ENCODE results near the gene CNFN. TPM values are rescaled to one million over a fixed set of nuclear protein-coding genes. Genes with fewer than 3 reads are reported as not detected.

Gene CNFN
- total and polyA plus RNA-seq, 2 experiments from 2014 or later, result 6.7 to 54.5 TPM

DNA sequence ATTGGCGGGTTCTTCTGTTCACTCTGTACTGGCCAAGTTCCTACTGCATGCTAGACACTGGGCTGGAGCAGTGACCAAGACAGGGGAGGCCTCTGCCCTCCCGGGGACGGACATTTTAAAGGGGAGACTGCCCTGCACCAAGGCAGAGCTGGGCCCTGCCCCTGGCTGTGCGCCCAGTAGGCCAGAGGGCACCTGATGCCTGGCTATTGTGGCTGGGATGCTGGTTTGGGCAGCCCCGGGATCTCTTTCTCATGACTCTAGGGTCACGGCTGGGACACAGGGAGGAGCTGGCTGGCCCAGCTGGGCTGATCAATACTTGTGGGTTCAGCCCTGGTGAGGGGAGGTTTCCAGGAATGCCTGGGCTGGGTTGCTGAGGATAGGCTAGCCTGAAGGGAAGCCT lies 19.4 kb upstream of the CNFN start:
- no peak for ATAC-seq
- peaks cover 72% of the 10 kb centered on the region for H3K27me3 Mint-ChIP-seq (ENCODE audit: insufficient read depth, low read depth, poor library complexity)
- H3K27ac ChIP-seq (ENCODE audit: low read depth), result no peak overlapping the region

More for the DNA sequence above, 19.4 kb upstream of the CNFN start:
- Histone ChIP-seq H3K36me3 (ENCODE audit: insufficient read depth) (no peaks in the 10 kb centered on the region), H3K4me1 (ENCODE audit: insufficient read depth) (no peaks in the 10 kb centered on the region), H4K20me1 (replicated peaks; ENCODE audit: insufficient read depth) (peaks cover 8% of the 10 kb centered on the region), H3F3A (replicated peaks; ENCODE audit: low read depth) (no peaks in the 10 kb centered on the region), H3K9me2 (ENCODE audit: insufficient read depth) (no peaks in the 10 kb centered on the region), H3K4me3 (no peak overlapping the region), H3K27me3 (ENCODE audit: insufficient read depth) (peaks cover 8% of the 10 kb centered on the region), H3K79me2 (replicated peaks; ENCODE audit: insufficient read depth) (no peaks in the 10 kb centered on the region), H3K4me2 (no peak overlapping the region), H2AFZ (no peak overlapping the region)
- Mint-ChIP-seq H3K27ac (no peak overlapping the region), H3K9me3 (no peaks in the 10 kb centered on the region; the same call in 1 of the 3 replicates), H3K4me1 (peaks cover 19% of the 10 kb centered on the region), H3K4me3 (no peak overlapping the region), H3K36me3 (ENCODE audit: low read depth) (peaks cover 39% of the 10 kb centered on the region)
- TF ChIP-seq, protein P1, sequence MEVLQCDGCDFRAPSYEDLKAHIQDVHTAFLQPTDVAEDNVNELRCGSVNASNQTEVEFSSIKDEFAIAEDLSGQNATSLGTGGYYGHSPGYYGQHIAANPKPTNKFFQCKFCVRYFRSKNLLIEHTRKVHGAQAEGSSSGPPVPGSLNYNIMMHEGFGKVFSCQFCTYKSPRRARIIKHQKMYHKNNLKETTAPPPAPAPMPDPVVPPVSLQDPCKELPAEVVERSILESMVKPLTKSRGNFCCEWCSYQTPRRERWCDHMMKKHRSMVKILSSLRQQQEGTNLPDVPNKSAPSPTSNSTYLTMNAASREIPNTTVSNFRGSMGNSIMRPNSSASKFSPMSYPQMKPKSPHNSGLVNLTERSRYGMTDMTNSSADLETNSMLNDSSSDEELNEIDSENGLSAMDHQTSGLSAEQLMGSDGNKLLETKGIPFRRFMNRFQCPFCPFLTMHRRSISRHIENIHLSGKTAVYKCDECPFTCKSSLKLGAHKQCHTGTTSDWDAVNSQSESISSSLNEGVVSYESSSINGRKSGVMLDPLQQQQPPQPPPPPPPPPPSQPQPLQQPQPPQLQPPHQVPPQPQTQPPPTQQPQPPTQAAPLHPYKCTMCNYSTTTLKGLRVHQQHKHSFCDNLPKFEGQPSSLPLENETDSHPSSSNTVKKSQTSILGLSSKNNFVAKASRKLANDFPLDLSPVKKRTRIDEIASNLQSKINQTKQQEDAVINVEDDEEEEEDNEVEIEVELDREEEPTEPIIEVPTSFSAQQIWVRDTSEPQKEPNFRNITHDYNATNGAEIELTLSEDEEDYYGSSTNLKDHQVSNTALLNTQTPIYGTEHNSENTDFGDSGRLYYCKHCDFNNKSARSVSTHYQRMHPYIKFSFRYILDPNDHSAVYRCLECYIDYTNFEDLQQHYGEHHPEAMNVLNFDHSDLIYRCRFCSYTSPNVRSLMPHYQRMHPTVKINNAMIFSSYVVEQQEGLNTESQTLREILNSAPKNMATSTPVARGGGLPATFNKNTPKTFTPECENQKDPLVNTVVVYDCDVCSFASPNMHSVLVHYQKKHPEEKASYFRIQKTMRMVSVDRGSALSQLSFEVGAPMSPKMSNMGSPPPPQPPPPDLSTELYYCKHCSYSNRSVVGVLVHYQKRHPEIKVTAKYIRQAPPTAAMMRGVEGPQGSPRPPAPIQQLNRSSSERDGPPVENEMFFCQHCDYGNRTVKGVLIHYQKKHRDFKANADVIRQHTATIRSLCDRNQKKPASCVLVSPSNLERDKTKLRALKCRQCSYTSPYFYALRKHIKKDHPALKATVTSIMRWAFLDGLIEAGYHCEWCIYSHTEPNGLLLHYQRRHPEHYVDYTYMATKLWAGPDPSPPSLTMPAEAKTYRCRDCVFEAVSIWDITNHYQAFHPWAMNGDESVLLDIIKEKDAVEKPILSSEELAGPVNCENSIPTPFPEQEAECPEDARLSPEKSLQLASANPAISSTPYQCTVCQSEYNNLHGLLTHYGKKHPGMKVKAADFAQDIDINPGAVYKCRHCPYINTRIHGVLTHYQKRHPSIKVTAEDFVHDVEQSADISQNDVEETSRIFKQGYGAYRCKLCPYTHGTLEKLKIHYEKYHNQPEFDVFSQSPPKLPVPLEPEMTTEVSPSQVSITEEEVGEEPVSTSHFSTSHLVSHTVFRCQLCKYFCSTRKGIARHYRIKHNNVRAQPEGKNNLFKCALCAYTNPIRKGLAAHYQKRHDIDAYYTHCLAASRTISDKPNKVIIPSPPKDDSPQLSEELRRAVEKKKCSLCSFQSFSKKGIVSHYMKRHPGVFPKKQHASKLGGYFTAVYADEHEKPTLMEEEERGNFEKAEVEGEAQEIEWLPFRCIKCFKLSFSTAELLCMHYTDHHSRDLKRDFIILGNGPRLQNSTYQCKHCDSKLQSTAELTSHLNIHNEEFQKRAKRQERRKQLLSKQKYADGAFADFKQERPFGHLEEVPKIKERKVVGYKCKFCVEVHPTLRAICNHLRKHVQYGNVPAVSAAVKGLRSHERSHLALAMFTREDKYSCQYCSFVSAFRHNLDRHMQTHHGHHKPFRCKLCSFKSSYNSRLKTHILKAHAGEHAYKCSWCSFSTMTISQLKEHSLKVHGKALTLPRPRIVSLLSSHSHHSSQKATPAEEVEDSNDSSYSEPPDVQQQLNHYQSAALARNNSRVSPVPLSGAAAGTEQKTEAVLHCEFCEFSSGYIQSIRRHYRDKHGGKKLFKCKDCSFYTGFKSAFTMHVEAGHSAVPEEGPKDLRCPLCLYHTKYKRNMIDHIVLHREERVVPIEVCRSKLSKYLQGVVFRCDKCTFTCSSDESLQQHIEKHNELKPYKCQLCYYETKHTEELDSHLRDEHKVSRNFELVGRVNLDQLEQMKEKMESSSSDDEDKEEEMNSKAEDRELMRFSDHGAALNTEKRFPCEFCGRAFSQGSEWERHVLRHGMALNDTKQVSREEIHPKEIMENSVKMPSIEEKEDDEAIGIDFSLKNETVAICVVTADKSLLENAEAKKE (CRISPR knock-in tag; IDR thresholded peaks at IDR 0.05), result no peak
- TF ChIP-seq EZH2 (IDR thresholded peaks at IDR 0.05; ENCODE audit: low read depth, unreplicated experiment) (no peak), POLR2AphosphoS5 (IDR thresholded peaks at IDR 0.05; ENCODE audit: low read depth) (no peak), ZNF331 (CRISPR knock-in tag; IDR thresholded peaks at IDR 0.05; ENCODE audit: low read depth) (no peak), NANOG (IDR thresholded peaks at IDR 0.05; ENCODE audit: borderline replicate concordance) (no peak), ZNF114 (CRISPR knock-in tag; IDR thresholded peaks at IDR 0.05) (no peak), CREB1 (CRISPR knock-in tag; IDR thresholded peaks at IDR 0.05; ENCODE audit: low read depth) (no peak), JUNB (IDR thresholded peaks at IDR 0.05; ENCODE audit: unreplicated experiment) (no peak), EZH2phosphoT487 (IDR thresholded peaks at IDR 0.05; ENCODE audit: unreplicated experiment) (no peak)
- TF ChIP-seq, protein P2, sequence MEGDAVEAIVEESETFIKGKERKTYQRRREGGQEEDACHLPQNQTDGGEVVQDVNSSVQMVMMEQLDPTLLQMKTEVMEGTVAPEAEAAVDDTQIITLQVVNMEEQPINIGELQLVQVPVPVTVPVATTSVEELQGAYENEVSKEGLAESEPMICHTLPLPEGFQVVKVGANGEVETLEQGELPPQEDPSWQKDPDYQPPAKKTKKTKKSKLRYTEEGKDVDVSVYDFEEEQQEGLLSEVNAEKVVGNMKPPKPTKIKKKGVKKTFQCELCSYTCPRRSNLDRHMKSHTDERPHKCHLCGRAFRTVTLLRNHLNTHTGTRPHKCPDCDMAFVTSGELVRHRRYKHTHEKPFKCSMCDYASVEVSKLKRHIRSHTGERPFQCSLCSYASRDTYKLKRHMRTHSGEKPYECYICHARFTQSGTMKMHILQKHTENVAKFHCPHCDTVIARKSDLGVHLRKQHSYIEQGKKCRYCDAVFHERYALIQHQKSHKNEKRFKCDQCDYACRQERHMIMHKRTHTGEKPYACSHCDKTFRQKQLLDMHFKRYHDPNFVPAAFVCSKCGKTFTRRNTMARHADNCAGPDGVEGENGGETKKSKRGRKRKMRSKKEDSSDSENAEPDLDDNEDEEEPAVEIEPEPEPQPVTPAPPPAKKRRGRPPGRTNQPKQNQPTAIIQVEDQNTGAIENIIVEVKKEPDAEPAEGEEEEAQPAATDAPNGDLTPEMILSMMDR (conservative IDR thresholded peaks at IDR 0.05; ENCODE audit: low read depth in 2 of 2), result no peak
- TF ChIP-seq, protein P3, sequence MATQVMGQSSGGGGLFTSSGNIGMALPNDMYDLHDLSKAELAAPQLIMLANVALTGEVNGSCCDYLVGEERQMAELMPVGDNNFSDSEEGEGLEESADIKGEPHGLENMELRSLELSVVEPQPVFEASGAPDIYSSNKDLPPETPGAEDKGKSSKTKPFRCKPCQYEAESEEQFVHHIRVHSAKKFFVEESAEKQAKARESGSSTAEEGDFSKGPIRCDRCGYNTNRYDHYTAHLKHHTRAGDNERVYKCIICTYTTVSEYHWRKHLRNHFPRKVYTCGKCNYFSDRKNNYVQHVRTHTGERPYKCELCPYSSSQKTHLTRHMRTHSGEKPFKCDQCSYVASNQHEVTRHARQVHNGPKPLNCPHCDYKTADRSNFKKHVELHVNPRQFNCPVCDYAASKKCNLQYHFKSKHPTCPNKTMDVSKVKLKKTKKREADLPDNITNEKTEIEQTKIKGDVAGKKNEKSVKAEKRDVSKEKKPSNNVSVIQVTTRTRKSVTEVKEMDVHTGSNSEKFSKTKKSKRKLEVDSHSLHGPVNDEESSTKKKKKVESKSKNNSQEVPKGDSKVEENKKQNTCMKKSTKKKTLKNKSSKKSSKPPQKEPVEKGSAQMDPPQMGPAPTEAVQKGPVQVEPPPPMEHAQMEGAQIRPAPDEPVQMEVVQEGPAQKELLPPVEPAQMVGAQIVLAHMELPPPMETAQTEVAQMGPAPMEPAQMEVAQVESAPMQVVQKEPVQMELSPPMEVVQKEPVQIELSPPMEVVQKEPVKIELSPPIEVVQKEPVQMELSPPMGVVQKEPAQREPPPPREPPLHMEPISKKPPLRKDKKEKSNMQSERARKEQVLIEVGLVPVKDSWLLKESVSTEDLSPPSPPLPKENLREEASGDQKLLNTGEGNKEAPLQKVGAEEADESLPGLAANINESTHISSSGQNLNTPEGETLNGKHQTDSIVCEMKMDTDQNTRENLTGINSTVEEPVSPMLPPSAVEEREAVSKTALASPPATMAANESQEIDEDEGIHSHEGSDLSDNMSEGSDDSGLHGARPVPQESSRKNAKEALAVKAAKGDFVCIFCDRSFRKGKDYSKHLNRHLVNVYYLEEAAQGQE (IDR thresholded peaks at IDR 0.05; ENCODE audit: unreplicated experiment), result no peak
- TF ChIP-seq, protein P4, sequence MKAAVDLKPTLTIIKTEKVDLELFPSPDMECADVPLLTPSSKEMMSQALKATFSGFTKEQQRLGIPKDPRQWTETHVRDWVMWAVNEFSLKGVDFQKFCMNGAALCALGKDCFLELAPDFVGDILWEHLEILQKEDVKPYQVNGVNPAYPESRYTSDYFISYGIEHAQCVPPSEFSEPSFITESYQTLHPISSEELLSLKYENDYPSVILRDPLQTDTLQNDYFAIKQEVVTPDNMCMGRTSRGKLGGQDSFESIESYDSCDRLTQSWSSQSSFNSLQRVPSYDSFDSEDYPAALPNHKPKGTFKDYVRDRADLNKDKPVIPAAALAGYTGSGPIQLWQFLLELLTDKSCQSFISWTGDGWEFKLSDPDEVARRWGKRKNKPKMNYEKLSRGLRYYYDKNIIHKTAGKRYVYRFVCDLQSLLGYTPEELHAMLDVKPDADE (IDR thresholded peaks at IDR 0.05), result no peak
- no peak for DNase-seq (ENCODE audit: low spot score)
